Heart right ventricle (tissue), 16 donors: Measurements from ENCODE around the gene RAF1. TPM values are rescaled to one million over a fixed set of nuclear protein-coding genes. Genes with fewer than 3 reads are reported as not detected.

ENCODE experiments used
- ATAC-seq, 8 donors: fragments of 200-7000 bp; cut with Tn5 transposase; one replicate each; pipeline ENCODE4 v1.9.1; 2020; ENCODE audit warnings: mild to moderate bottlenecking in 8 of 8, moderate library complexity in 8 of 8, moderate number of reproducible peaks in 1 of 8
- DNase-seq, 2 donors: peaks; one replicate each; pipeline ENCODE4 v3.0.0-alpha.2; 2020
- H3K27ac ChIP-seq, 10 donors: fragments of 200-600 bp; sonication (generic) in 2 of 10; one replicate each; pipeline versions ENCODE4 v1.5.0 to v1.8.0; 2020 to 2022; ENCODE audit warnings: mild to moderate bottlenecking in 3 of 10
- H3K27me3 ChIP-seq, 7 donors: fragments of 200-600 bp; one replicate each; pipeline ENCODE4 v1.8.0; 2021 to 2022; ENCODE audit warnings: mild to moderate bottlenecking in 2 of 7
- H3K36me3 ChIP-seq, 9 donors: fragments of 200-600 bp; sonication (generic) in 1 of 9; one replicate each; pipeline versions ENCODE4 v1.5.0 to v1.8.0; 2020 to 2022; ENCODE audit warnings: mild to moderate bottlenecking in 2 of 9
- H3K4me1 ChIP-seq, 9 donors: fragments of 200-600 bp; sonication (generic) in 1 of 9; one replicate each; pipeline versions ENCODE4 v1.5.0 to v1.8.0; 2020 to 2022; ENCODE audit warnings: mild to moderate bottlenecking in 4 of 9
- H3K4me3 ChIP-seq, 10 donors: fragments of 200-600 bp; sonication (generic) in 2 of 10; one replicate each; pipeline versions ENCODE4 v1.5.0 to v1.8.0; 2020 to 2022; ENCODE audit warnings: mild to moderate bottlenecking in 7 of 10, moderate library complexity in 2 of 10
- H3K9me3 ChIP-seq, 11 donors: fragments of 200-600 bp in 10 of 11; sonication (generic) in 2 of 11; one replicate each; pipeline versions ENCODE4 v1.5.0 to v1.8.0; 2013 to 2022; ENCODE audit warnings: mild to moderate bottlenecking in 2 of 11, control low read depth in 1 of 11, moderate library complexity in 1 of 11
- CTCF ChIP-seq, 9 donors: fragments of 200-600 bp; sonication (generic) in 2 of 9; IDR thresholded peaks; one replicate each; pipeline versions ENCODE4 v1.5.0 to v1.8.0; 2021 to 2022; ENCODE audit warnings: antibody characterized with exemption in 9 of 9, mild to moderate bottlenecking in 5 of 9, moderate library complexity in 1 of 9
- WGBS, 2 donors: extraction: QIAGEN DNeasy Blood & Tissue Kit; methylation state at CpG; one replicate each; pipeline ENCODE4 v1.1.7; 2013; ENCODE audit warnings: inconsistent platforms in 1 of 2; 5-methylcytosine and 5-hydroxymethylcytosine counted together
- intact Hi-C, 10 donors: fragments of 100-400 bp; cut with DNase I; formaldehyde crosslinking; loops; one replicate each; pipeline versions ENCODE4 v1.11.1 to v1.14.2; 2022
- polyA plus RNA-seq, 2 donors: library from polyadenylated mRNA; stranded (reverse); fragments of 200-250 nt; gene quantifications; one replicate each; pipeline ENCODE4 v1.2.3, GENCODE V29; 2013
- total RNA-seq, 10 donors: library from RNA; stranded (reverse); fragmentation: NEBNext Ultra II Directional in 3 of 10; extraction: Animal tissue kit (Norgen Biotek cat#: 25700) in 3 of 10; gene quantifications; one replicate each; pipeline versions ENCODE4 v1.2.1 to v1.2.4, GENCODE V29; 2021 to 2023
- donor health status: Arrhythmogenic right ventricular cardiomyopathy.
- donor health status: ischemic (EF 13 %, LVEDD 7.1; RV severe dilation, severe dysfunction).
- donor health status: healthy with polysubstance abuse.
- donor health status: DM: no; HTN: yes; CAD: no.
- donor health status: DM: no; HTN: no; CAD: no.
- donor health status: ischemic (EF 25% LVEDD 6.9; RV normal size, moderate dysfunction).
- donor health status: ischemic (EF 25% LVEDD 5.7; RV mildly dilated, moderate dysfunction).
- donor health status: healthy.
- donor health status: DM: yes; HTN: yes; CAD: no.
- donor health status: Ischemic cardiomyopathy.
- donor health status: ischemic (EF 35%, LVEDD 5.7; RV mildly dilated, moderate dysfunction).
- donor health status: nonischemic (EF 11% LVEDD 7.7; RV severe dilation, severe dysfunction).
- donor health status: DM: yes; HTN: yes; CAD: no.
- donor health status: PGD.
- donor health status: ischemic (EF 29% LVEDD 5.4; RV normal size, mild dysfunction).
- donor health status: nonischemic (EF 23%, LVEDD 6.1; RV moderate dilation, normal function).

RAF1 gene
- total and polyA plus RNA-seq, 12 donors: 65.4 to 193 (median 123) TPM

GRCh38 chr3:12560505-12561190 is 103.3 kb downstream of the RAF1 start:
- peak overlapping the region in 6 of 10 donors; percentile 9 to 81 (median 22) for H3K4me3 ChIP-seq
- DNase-seq (no peak), ATAC-seq (peak in 3 of 8 donors; percentile 20 to 43 (median 37))
- H3K27ac ChIP-seq: peak overlapping the region in 8 of 10 donors; percentile 18 to 98 (median 66)
- WGBS, 2 donors: 56 to 64% methylated on average over 5 of the region's 5 CpGs
- H3K9me3 ChIP-seq: peaks cover 0 to 7% (median under 1%) of the 10 kb centered on the region in 11 donors
- H3K4me1 ChIP-seq: peaks cover 9 to 67% (median 60%) of the 10 kb centered on the region in 9 donors
- peaks cover 0 to 2% (median 0%) of the 10 kb centered on the region in 7 donors for H3K27me3 ChIP-seq
- TF ChIP-seq CTCF (IDR thresholded peaks at IDR 0.05): no peak
- intact Hi-C loops: loop anchor here in 2 of 10 donors (5.0 to 10.0 kb wide), 3 partner anchors 102 to 164 kb away; partner anchors contain the start of gene RAF1 (in 1 of the 2)
- peaks cover 0 to 5% (median 0%) of the 10 kb centered on the region in 9 donors for H3K36me3 ChIP-seq

GRCh38 chr3:12559520-12559919 is 104.4 kb downstream of the RAF1 start:
- peak overlapping the region in 5 of 10 donors; percentile 48 to 98 (median 93) for H3K27ac ChIP-seq
- peak overlapping the region in 6 of 10 donors; percentile 18 to 99 (median 50) for H3K4me3 ChIP-seq
- intact Hi-C loops: loop anchor here in 4 of 10 donors (5.0 to 10.0 kb wide), 3 partner anchors 103 to 715 kb away; partner anchors contain the start of genes RAF1 (in 3 of the 4) and TAMM41 (in 1 of the 4)

GRCh38 chr3:12558706-12559105 is 105.2 kb downstream of the RAF1 start:
- Histone ChIP-seq H3K4me3 (peak overlapping the region in 6 of 10 donors; percentile 76 to 99 (median 86)), H3K27ac (peak overlapping the region in 5 of 10 donors; percentile 72 to 98 (median 98)), H3K4me1 (peaks cover 9 to 76% (median 57%) of the 10 kb centered on the region in 9 donors), H3K36me3 (no peaks in the 10 kb centered on the region), H3K27me3 (peaks cover 0 to 21% (median 3%) of the 10 kb centered on the region in 7 donors), H3K9me3 (no peaks in the 10 kb centered on the region)
- DNase-seq: no peak
- no peak for TF ChIP-seq CTCF (IDR thresholded peaks at IDR 0.05)
- intact Hi-C loops: loop anchor here in 4 of 10 donors (5.0 to 10.0 kb wide), 3 partner anchors 104 to 714 kb away; partner anchors contain the start of genes RAF1 (in 3 of the 4) and TAMM41 (in 1 of the 4)
- WGBS, 2 donors: 74 to 75% methylated on average over 4 of the region's 4 CpGs
- no peak for ATAC-seq

More at GRCh38 chr3:12559520-12559919, 104.4 kb downstream of the RAF1 start:
- DNase-seq: no peak
- Histone ChIP-seq H3K4me1 (peaks cover 9 to 69% (median 59%) of the 10 kb centered on the region in 9 donors), H3K9me3 (no peaks in the 10 kb centered on the region), H3K36me3 (no peaks in the 10 kb centered on the region), H3K27me3 (peaks cover 0 to 13% (median 0%) of the 10 kb centered on the region in 7 donors)
- ATAC-seq: no peak
- 66 to 68% methylated on average over 3 of the region's 3 CpGs for WGBS, 2 donors
- TF ChIP-seq CTCF (IDR thresholded peaks at IDR 0.05): no peak

GRCh38 chr3:12557473-12558100 is 106.3 kb downstream of the RAF1 start:
- ATAC-seq: no peak
- intact Hi-C loops: loop anchor here in 4 of 10 donors (2.0 to 10.0 kb wide), 4 partner anchors 105 to 713 kb away; partner anchors contain the start of genes RAF1 (in 3 of the 4) and TAMM41 (in 1 of the 4)
- H3K36me3 ChIP-seq: no peaks in the 10 kb centered on the region
- TF ChIP-seq CTCF (IDR thresholded peaks at IDR 0.05): peak in 2 of 9 donors; percentile 18 to 19
- H3K27ac ChIP-seq: peak overlapping the region; percentile 93 to 98 (median 98)
- peaks cover 0 to 32% (median 5%) of the 10 kb centered on the region in 7 donors for H3K27me3 ChIP-seq
- peaks cover 9 to 71% (median 57%) of the 10 kb centered on the region in 9 donors for H3K4me1 ChIP-seq
- no peaks in the 10 kb centered on the region for H3K9me3 ChIP-seq
- peak overlapping the region; percentile 61 to 99 (median 86) for H3K4me3 ChIP-seq
- no peak for DNase-seq
- 1% methylated on average over 18 of the region's 18 CpGs for WGBS, 2 donors
